OCI-LY7 (cell line): Measurements from ENCODE around the gene SSU72.

ENCODE experiments used
- EZH2phosphoT487 ChIP-seq: fragments of 200-600 bp; sonication (generic); IDR thresholded peaks from 2 replicates; pipeline ENCODE4 v1.6.1; 2018; ENCODE audit warnings: low read depth, borderline replicate concordance, mild to moderate bottlenecking, mixed run types, antibody characterized with exemption, low read length, moderate library complexity, mixed read lengths
- TF ChIP-seq, protein P1 (sequence below): fragments of 200-600 bp; sonication (generic); conservative IDR thresholded peaks from 2 replicates; pipeline ENCODE4 v1.5.1; 2014; ENCODE audit warnings: mild to moderate bottlenecking, antibody characterized with exemption, low read length, moderate library complexity, mixed read lengths

DNA sequence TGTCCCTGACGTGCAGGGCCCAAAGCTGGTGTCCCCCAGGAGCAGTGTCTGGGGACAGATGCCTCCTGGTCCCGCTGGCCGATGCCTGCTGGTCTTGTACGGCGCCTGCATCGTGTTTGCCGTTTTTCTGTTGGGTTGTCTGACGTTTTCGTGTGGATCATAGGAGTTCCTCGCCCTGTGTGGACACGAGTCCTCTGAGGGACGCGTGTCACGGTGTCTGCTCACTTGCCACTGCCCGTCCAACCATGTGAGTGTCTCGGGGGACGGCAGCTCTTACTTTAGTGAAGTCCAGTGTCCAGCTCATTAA lies 48.1 kb upstream of the SSU72 start:
- TF ChIP-seq, protein P1, sequence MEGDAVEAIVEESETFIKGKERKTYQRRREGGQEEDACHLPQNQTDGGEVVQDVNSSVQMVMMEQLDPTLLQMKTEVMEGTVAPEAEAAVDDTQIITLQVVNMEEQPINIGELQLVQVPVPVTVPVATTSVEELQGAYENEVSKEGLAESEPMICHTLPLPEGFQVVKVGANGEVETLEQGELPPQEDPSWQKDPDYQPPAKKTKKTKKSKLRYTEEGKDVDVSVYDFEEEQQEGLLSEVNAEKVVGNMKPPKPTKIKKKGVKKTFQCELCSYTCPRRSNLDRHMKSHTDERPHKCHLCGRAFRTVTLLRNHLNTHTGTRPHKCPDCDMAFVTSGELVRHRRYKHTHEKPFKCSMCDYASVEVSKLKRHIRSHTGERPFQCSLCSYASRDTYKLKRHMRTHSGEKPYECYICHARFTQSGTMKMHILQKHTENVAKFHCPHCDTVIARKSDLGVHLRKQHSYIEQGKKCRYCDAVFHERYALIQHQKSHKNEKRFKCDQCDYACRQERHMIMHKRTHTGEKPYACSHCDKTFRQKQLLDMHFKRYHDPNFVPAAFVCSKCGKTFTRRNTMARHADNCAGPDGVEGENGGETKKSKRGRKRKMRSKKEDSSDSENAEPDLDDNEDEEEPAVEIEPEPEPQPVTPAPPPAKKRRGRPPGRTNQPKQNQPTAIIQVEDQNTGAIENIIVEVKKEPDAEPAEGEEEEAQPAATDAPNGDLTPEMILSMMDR: no peak
- no peak for TF ChIP-seq EZH2phosphoT487
